ENCODE measurements around the gene PHKG2. TPM values are rescaled to one million over a fixed set of nuclear protein-coding genes. Genes with fewer than 3 reads are reported as not detected.

The PHKG2 gene
- total and polyA plus RNA-seq, 2 donors from 2014 or later, result 27.8 to 34.9 TPM

GRCh38 chr16:30787613-30788378 lies 39.6 kb downstream of the PHKG2 start:
- Histone ChIP-seq H3K36me3 (ENCODE audit: control insufficient read depth in 2 of 3, insufficient read depth in 3 of 3, low read length in 3 of 3) (peaks cover 0 to 5% (median 4%) of the 10 kb centered on the region in 3 donors), H3K27ac (ENCODE audit: low read depth in 2 of 2, low read length in 2 of 2) (peak overlapping the region; percentile 54 to 67), H3K9ac (ENCODE audit: low read length in 3 of 3) (peak overlapping the region; percentile 50 to 91 (median 77)), H3K4me1 (ENCODE audit: control insufficient read depth in 2 of 3, insufficient read depth in 2 of 3, low read depth in 1 of 3, low read length in 3 of 3) (peaks cover 0 to 6% (median 0%) of the 10 kb centered on the region in 3 donors), H3K27me3 (ENCODE audit: control insufficient read depth, insufficient read depth, low read length) (no peaks in the 10 kb centered on the region), H3K9me3 (ENCODE audit: control insufficient read depth in 2 of 3, insufficient read depth in 1 of 3, low read length in 3 of 3) (no peaks in the 10 kb centered on the region), H3K4me3 (ENCODE audit: low read length in 3 of 3) (peak overlapping the region; percentile 72 to 91 (median 88))
- intact Hi-C loops (cut with DNase I), result no loop called here
- FAIRE-seq, result no peak
- no peak for TF ChIP-seq CTCF (IDR thresholded peaks at IDR 0.05; ENCODE audit: borderline replicate concordance, extremely low read depth, insufficient read depth)
- DNase-seq, result no peak

- no peaks in the 10 kb centered on the region for H3K9me3 ChIP-seq (ENCODE audit: control insufficient read depth in 2 of 3, insufficient read depth in 1 of 3, low read length in 3 of 3)
- no peaks in the 10 kb centered on the region for H3K4me1 ChIP-seq (ENCODE audit: control insufficient read depth in 2 of 3, insufficient read depth in 2 of 3, low read depth in 1 of 3, low read length in 3 of 3)
- H3K9ac ChIP-seq (ENCODE audit: low read length in 3 of 3), result no peak overlapping the region
- no peak overlapping the region for H3K4me3 ChIP-seq (ENCODE audit: low read length in 3 of 3)
- no peaks in the 10 kb centered on the region for H3K36me3 ChIP-seq (ENCODE audit: control insufficient read depth in 2 of 3, insufficient read depth in 3 of 3, low read length in 3 of 3)
- no peak overlapping the region for H3K27ac ChIP-seq (ENCODE audit: low read depth in 2 of 2, low read length in 2 of 2)
- intact Hi-C loops (cut with DNase I), result no loop called here
- DNase-seq, result no peak
- TF ChIP-seq CTCF (IDR thresholded peaks at IDR 0.05; ENCODE audit: borderline replicate concordance, extremely low read depth, insufficient read depth), result no peak
- no peak for FAIRE-seq
- H3K27me3 ChIP-seq (ENCODE audit: control insufficient read depth, insufficient read depth, low read length), result no peaks in the 10 kb centered on the region
Observed at GRCh38 chr16:30793508-30794069, 45.4 kb downstream of the PHKG2 start.

GRCh38 chr16:30794634-30795033 lies 46.4 kb downstream of the PHKG2 start:
- no peaks in the 10 kb centered on the region for H3K36me3 ChIP-seq (ENCODE audit: control insufficient read depth in 2 of 3, insufficient read depth in 3 of 3, low read length in 3 of 3)
- H3K27me3 ChIP-seq (ENCODE audit: control insufficient read depth, insufficient read depth, low read length), result no peaks in the 10 kb centered on the region
- DNase-seq (no peak), FAIRE-seq (no peak)
- no peak overlapping the region for H3K4me3 ChIP-seq (ENCODE audit: low read length in 3 of 3)
- no peak for TF ChIP-seq CTCF (IDR thresholded peaks at IDR 0.05; ENCODE audit: borderline replicate concordance, extremely low read depth, insufficient read depth)
- H3K27ac ChIP-seq (ENCODE audit: low read depth in 2 of 2, low read length in 2 of 2), result no peak overlapping the region
- intact Hi-C loops (cut with DNase I), result no loop called here
- no peaks in the 10 kb centered on the region for H3K4me1 ChIP-seq (ENCODE audit: control insufficient read depth in 2 of 3, insufficient read depth in 2 of 3, low read depth in 1 of 3, low read length in 3 of 3)
- H3K9me3 ChIP-seq (ENCODE audit: control insufficient read depth in 2 of 3, insufficient read depth in 1 of 3, low read length in 3 of 3), result no peaks in the 10 kb centered on the region
- H3K9ac ChIP-seq (ENCODE audit: low read length in 3 of 3), result no peak overlapping the region

Data from kidney (tissue), 14 donors.